Breast epithelium (tissue), 3 donors: ENCODE results near the gene IQUB.
"Not testable (repeated sequence)": the region's sequence is repeated elsewhere in the genome, so short reads cannot be mapped to it uniquely, and the experiment has no call there.

ENCODE experiments used
- CTCF ChIP-seq, 3 donors: fragments of 450-650 bp; IDR thresholded peaks; one replicate each; pipeline ENCODE4 v1.5.1; 2016 to 2017; ENCODE audit warnings: antibody characterized with exemption in 3 of 3, mild to moderate bottlenecking in 3 of 3, moderate library complexity in 3 of 3
- POLR2A ChIP-seq: fragments of 450-650 bp; IDR thresholded peaks from one replicate; pipeline ENCODE4 v1.6.1; 2016; ENCODE audit warnings: antibody characterized with exemption, mild to moderate bottlenecking, moderate library complexity

- TF ChIP-seq CTCF (IDR thresholded peaks at IDR 0.05); POLR2A: not testable (repeated sequence)
Measured at GRCh38 chr7:123527712-123528225, 6.6 kb downstream of the IQUB start.
